HCT116 (cell line): ENCODE results near the gene NDUFS8. TPM values are rescaled to one million over a fixed set of nuclear protein-coding genes. Genes with fewer than 3 reads are reported as not detected.

Experiments used
- ATAC-seq: fragments of 200-7000 bp; cut with Tn5 transposase; 2 replicates; pipeline ENCODE4 v1.9.1; 2020; ENCODE audit warnings: mild to moderate bottlenecking, moderate library complexity
- BruUV-seq: library from RNA; stranded (reverse); fragments of 400-500 nt; replicated peaks from 2 replicates; lab custom pipeline; 2021; lab: Mats Ljungman, UMichigan
- CTCF ChIA-PET: fragments of 300-600 bp; sonication (Branson Sonifier 250); formaldehyde crosslinking; loops from one replicate; lab custom pipeline; 2021; ENCODE audit warnings: antibody characterized with exemption; lab: Charles Lee
- POLR2A ChIA-PET: fragments of 300-600, 350-600 bp; sonication (Branson Sonifier 250); formaldehyde crosslinking; loops from one replicate; lab custom pipeline; 2021; ENCODE audit warnings: antibody characterized with exemption; lab: Charles Lee
- RAD21 ChIA-PET, 2 experiments: fragments of 300-600 bp; sonication (Branson Sonifier 250); formaldehyde crosslinking; loops; one replicate each; lab custom pipeline; 2023; ENCODE audit warnings: low total read pairs in 2 of 2; ENCODE audit not compliant: uncharacterized antibody in 2 of 2, unreplicated experiment in 2 of 2, low non-redundant PET in 1 of 2; lab: Charles Lee
- DNase-seq: peaks from one replicate; pipeline ENCODE4 v3.0.0-alpha.2; 2010; ENCODE audit warnings: low read depth, low spot score
- H2AFZ ChIP-seq: fragments of 200-600 bp; shearing (Covaris generic), sonication (generic); 2 replicates; pipeline ENCODE4 v1.6.1; 2017; ENCODE audit warnings: low read depth, mixed run types, mixed read lengths, antibody characterized with exemption, low read length; ENCODE audit not compliant: poor library complexity, severe bottlenecking
- H3K27ac ChIP-seq: 2 replicates; pipeline ENCODE4 v1.5.1; 2012; ENCODE audit warnings: low read depth, low read length
- H3K27me3 ChIP-seq: fragments of 200-600 bp; sonication (generic); 2 replicates; pipeline ENCODE4 v1.6.1; 2016; ENCODE audit warnings: mixed run types, low read length, mixed read lengths; ENCODE audit not compliant: insufficient read depth
- H3K36me3 ChIP-seq, 2 experiments: fragments of 200-500 bp in 1 of 2; fragments of 200-600 bp in 1 of 2; sonication (Bioruptor generic) in 1 of 2; sonication (generic) in 1 of 2; 2 replicates each; pipeline versions ENCODE4 v1.5.1 to v1.6.1; 2014 to 2016; ENCODE audit warnings: low read length in 2 of 2, inconsistent platforms in 1 of 2, mixed read lengths in 1 of 2, mixed run types in 1 of 2; ENCODE audit not compliant: insufficient read depth in 2 of 2, control insufficient read depth in 1 of 2
- H3K4me1 ChIP-seq, 2 experiments: fragments of 200-600 bp in 1 of 2; sonication (generic) in 1 of 2; 2 replicates each; pipeline versions ENCODE4 v1.5.1 to v1.6.1; 2012 to 2017; ENCODE audit warnings: low read length in 2 of 2, inconsistent platforms in 1 of 2, mild to moderate bottlenecking in 1 of 2, mixed read lengths in 1 of 2, mixed run types in 1 of 2, moderate library complexity in 1 of 2; ENCODE audit not compliant: insufficient read depth in 2 of 2, control insufficient read depth in 1 of 2
- H3K4me2 ChIP-seq: fragments of 200-600 bp; sonication (generic); 2 replicates; pipeline ENCODE4 v1.6.1; 2017; ENCODE audit warnings: mixed run types, low read length, mixed read lengths
- H3K4me3 ChIP-seq, 2 experiments: fragments of 200-600 bp in 1 of 2; sonication (generic) in 1 of 2; replicated peaks in 1 of 2; 2 replicates each; pipeline ENCODE4 v1.5.1; 2011 to 2016; ENCODE audit warnings: low read length in 2 of 2, control low read depth in 1 of 2, low read depth in 1 of 2, mild to moderate bottlenecking in 1 of 2, mixed read lengths in 1 of 2, mixed run types in 1 of 2
- H3K79me2 ChIP-seq: fragments of 200-600 bp; sonication (generic); 2 replicates; pipeline ENCODE4 v1.6.1; 2017; ENCODE audit warnings: mild to moderate bottlenecking, mixed run types, low read length, moderate library complexity, mixed read lengths; ENCODE audit not compliant: insufficient read depth
- H3K9ac ChIP-seq: fragments of 200-600 bp; sonication (generic); 2 replicates; pipeline ENCODE4 v1.6.1; 2016; ENCODE audit warnings: low read length, mixed read lengths
- H3K9me2 ChIP-seq: fragments of 200-600 bp; sonication (generic), shearing (Covaris generic); 2 replicates; pipeline ENCODE4 v1.6.1; 2017; ENCODE audit warnings: mixed run types, mild to moderate bottlenecking, moderate library complexity; ENCODE audit not compliant: insufficient read depth
- H3K9me3 ChIP-seq, 2 experiments: fragments of 200-500 bp in 1 of 2; fragments of 200-600 bp in 1 of 2; sonication (Bioruptor generic) in 1 of 2; sonication (generic) in 1 of 2; 2 replicates each; pipeline ENCODE4 v1.6.1; 2014 to 2017; ENCODE audit warnings: low read length in 2 of 2, mixed read lengths in 2 of 2, inconsistent platforms in 1 of 2, low read depth in 1 of 2, mild to moderate bottlenecking in 1 of 2, mixed run types in 1 of 2, moderate library complexity in 1 of 2; ENCODE audit not compliant: control insufficient read depth in 1 of 2, insufficient read depth in 1 of 2
- H4K20me1 ChIP-seq: fragments of 200-600 bp; sonication (generic), shearing (Covaris generic); 2 replicates; pipeline ENCODE4 v1.6.1; 2017; ENCODE audit warnings: mixed run types, mild to moderate bottlenecking, moderate library complexity; ENCODE audit not compliant: insufficient read depth
- ATF3 ChIP-seq: IDR thresholded peaks from 2 replicates; pipeline ENCODE4 v1.6.1; 2012
- CBX3 ChIP-seq: IDR thresholded peaks from 2 replicates; pipeline ENCODE4 v1.6.1; 2012; ENCODE audit warnings: low read depth
- CEBPB ChIP-seq: IDR thresholded peaks from 2 replicates; pipeline ENCODE4 v1.6.1; 2012; ENCODE audit warnings: low read depth
- CTCF ChIP-seq, 3 experiments: fragments of 200-600 bp in 1 of 3; sonication (generic) in 1 of 3; IDR thresholded peaks in 2 of 3; conservative IDR thresholded peaks in 1 of 3; 2 replicates each; pipeline ENCODE4 v1.5.1; 2012 to 2017; ENCODE audit warnings: low read depth in 2 of 3, low read length in 2 of 3, antibody characterized with exemption in 1 of 3, borderline replicate concordance in 1 of 3, control low read depth in 1 of 3, mild to moderate bottlenecking in 1 of 3, mixed read lengths in 1 of 3, mixed run types in 1 of 3, moderate library complexity in 1 of 3; ENCODE audit not compliant: insufficient read depth in 1 of 3
- EGR1 ChIP-seq: IDR thresholded peaks from 2 replicates; pipeline ENCODE4 v1.6.1; 2012; ENCODE audit warnings: low read depth
- ELF1 ChIP-seq: IDR thresholded peaks from 2 replicates; pipeline ENCODE4 v1.6.1; 2012; ENCODE audit warnings: low read depth, borderline replicate concordance
- EZH2phosphoT487 ChIP-seq: fragments of 200-600 bp; IDR thresholded peaks from 2 replicates; pipeline ENCODE4 v1.6.1; 2018; ENCODE audit warnings: antibody characterized with exemption, borderline replicate concordance
- FOSL1 ChIP-seq: IDR thresholded peaks from 2 replicates; pipeline ENCODE4 v1.6.1; 2012; ENCODE audit warnings: low read depth
- MAX ChIP-seq: IDR thresholded peaks from 2 replicates; pipeline ENCODE4 v1.6.1; 2012
- RAD21 ChIP-seq: IDR thresholded peaks from 2 replicates; pipeline ENCODE4 v1.6.1; 2012; ENCODE audit warnings: low read depth, mild to moderate bottlenecking
- REST ChIP-seq: IDR thresholded peaks from 2 replicates; pipeline ENCODE4 v1.6.1; 2012; ENCODE audit warnings: low read depth
- SIN3A ChIP-seq: IDR thresholded peaks from 2 replicates; pipeline ENCODE4 v1.6.1; 2012; ENCODE audit warnings: low read depth
- SP1 ChIP-seq: IDR thresholded peaks from 2 replicates; pipeline ENCODE4 v1.6.1; 2012; ENCODE audit warnings: low read depth
- SRF ChIP-seq: IDR thresholded peaks from 2 replicates; pipeline ENCODE4 v1.6.1; 2012; ENCODE audit warnings: low read depth
- TCF7L2 ChIP-seq: IDR thresholded peaks from 2 replicates; pipeline ENCODE4 v1.7.0; 2011; ENCODE audit warnings: borderline replicate concordance, inconsistent platforms; ENCODE audit not compliant: insufficient read depth, insufficient read length; ENCODE audit errors: extremely low read depth
- YY1 ChIP-seq: IDR thresholded peaks from 2 replicates; pipeline ENCODE4 v1.6.1; 2011; ENCODE audit warnings: low read length, low read depth, moderate library complexity, mild to moderate bottlenecking; ENCODE audit not compliant: insufficient replicate concordance; ENCODE audit errors: extremely low read depth
- ZNF274 ChIP-seq: fragments of 200-500 bp; sonication (Bioruptor generic); IDR thresholded peaks from 2 replicates; pipeline ENCODE4 v1.6.1; 2014; ENCODE audit warnings: mild to moderate bottlenecking, low read depth, low read length, inconsistent platforms
- intact Hi-C: fragments of 100-400 bp; cut with micrococcal nuclease; formaldehyde crosslinking; loops from 2 replicates; pipeline ENCODE4 v1.10.0; 2022
- total RNA-seq: library from RNA; stranded (reverse); gene quantifications from one replicate; pipeline ENCODE4 v1.2.1, GENCODE V29; 2021; ENCODE audit not compliant: unreplicated experiment

NDUFS8 gene
- total RNA-seq, 1 experiment from 2014 or later, result 189 TPM

- TF ChIP-seq CTCF (IDR thresholded peaks at IDR 0.05 in 2 of 3, conservative IDR thresholded peaks at IDR 0.05 in 1 of 3; ENCODE audit: borderline replicate concordance in 1 of 3, insufficient read depth in 1 of 3, low read depth in 2 of 3, low read length in 2 of 3) (no peak), RAD21 (no peak), EGR1 (no peak)
- TF ChIP-seq, all 23 proteins: peak for 0
Measured at GRCh38 chr11:68067991-68068390, 37.5 kb downstream of the NDUFS8 start (continued).

GRCh38 chr11:68071281-68072048 lies 41.0 kb downstream of the NDUFS8 start:
- Histone ChIP-seq H3K9ac (no peak overlapping the region), H3K27me3 (no peaks in the 10 kb centered on the region), H3K36me3 (peaks cover 15 to 42% of the 10 kb centered on the region in 2 experiments; a peak in 3 of 4 replicates), H3K4me3 (no peak overlapping the region), H3K27ac (no peak overlapping the region), H3K79me2 (peaks cover 5% of the 10 kb centered on the region; the same call in 1 of the 2 replicates), H3K9me3 (no peaks in the 10 kb centered on the region), H4K20me1 (no peaks in the 10 kb centered on the region; the same call in 1 of the 2 replicates), H3K4me2 (no peak overlapping the region), H3K4me1 (no peaks in the 10 kb centered on the region)
- ATAC-seq (no peak), DNase-seq (no peak)
- BruUV-seq, result no TSS peak
- intact Hi-C loops, result no loop called here
- ChIA-PET RAD21 (no interaction called here), POLR2A (no interaction called here)
- TF ChIP-seq CBX3 (no peak), SIN3A (no peak), SRF (no peak), REST (no peak), CEBPB (no peak), ATF3 (no peak), EZH2phosphoT487 (no peak), TCF7L2 (no peak), SP1 (no peak), MAX (no peak), FOSL1 (no peak), ELF1 (no peak), ZNF274 (no peak), YY1 (no peak)
- TF ChIP-seq, all 23 proteins: peak for 0
- CTCF ChIA-PET, result no interaction called here
- H2AFZ ChIP-seq, result no peak overlapping the region
- H3K9me2 ChIP-seq, result no peaks in the 10 kb centered on the region
